Measurements from ENCODE around the gene LYPD4.
"Not testable (repeated sequence)": the region's sequence is repeated elsewhere in the genome, so short reads cannot be mapped to it uniquely, and the experiment has no call there.

LYPD4 gene

GRCh38 chr19:41879670-41880328, 35.3 kb upstream of the LYPD4 start:
- Histone ChIP-seq H3K4me1 (ENCODE audit: insufficient read depth, low read length) (peaks cover 8% of the 10 kb centered on the region; the same call in 1 of the 2 replicates), H3K9ac (ENCODE audit: low read depth, low read length) (no peak overlapping the region)

GRCh38 chr19:41879080-41879479, 34.6 kb upstream of the LYPD4 start:
- Histone ChIP-seq H3K36me3 (ENCODE audit: insufficient read depth, low read length) (no peaks in the 10 kb centered on the region), H3K9me3 (ENCODE audit: control insufficient read depth, insufficient read depth, low read length) (no peaks in the 10 kb centered on the region), H3K9ac (ENCODE audit: low read depth, low read length) (no peak overlapping the region), H3K4me1 (ENCODE audit: insufficient read depth, low read length) (peaks cover 8% of the 10 kb centered on the region; the same call in 1 of the 2 replicates)

More at GRCh38 chr19:41879670-41880328, 35.3 kb upstream of the LYPD4 start:
- H3K36me3 ChIP-seq (ENCODE audit: insufficient read depth, low read length) = no peaks in the 10 kb centered on the region
- H3K9me3 ChIP-seq (ENCODE audit: control insufficient read depth, insufficient read depth, low read length) = no peaks in the 10 kb centered on the region

GRCh38 chr19:41877916-41878905, 33.7 kb upstream of the LYPD4 start:
- Histone ChIP-seq H3K36me3 (ENCODE audit: insufficient read depth, low read length) (no peaks in the 10 kb centered on the region), H3K4me1 (ENCODE audit: insufficient read depth, low read length) (peaks cover 8% of the 10 kb centered on the region; the same call in 1 of the 2 replicates), H3K9me3 (ENCODE audit: control insufficient read depth, insufficient read depth, low read length) (no peaks in the 10 kb centered on the region), H3K9ac (ENCODE audit: low read depth, low read length) (no peak overlapping the region)

- Histone ChIP-seq H3K36me3 (ENCODE audit: insufficient read depth, low read length) (no peaks in the 10 kb centered on the region), H3K9ac (ENCODE audit: low read depth, low read length) (no peak within 1 kb of the TSS), H3K4me1 (ENCODE audit: insufficient read depth, low read length) (peaks cover 8% of the 10 kb centered on the region; the same call in 1 of the 2 replicates), H3K9me3 (ENCODE audit: control insufficient read depth, insufficient read depth, low read length) (no peaks in the 10 kb centered on the region)
These were observed 32.7 kb upstream of the LYPD4 start, which contains the start of gene CD79A for GRCh38 chr19:41876847-41877832. Gene CD79A (plus strand): TSS chr19:41877279. CDS start chr19:41877305, 26 bp downstream.

GRCh38 chr19:41875973-41876372, 31.5 kb upstream of the LYPD4 start:
- H3K4me1 ChIP-seq (ENCODE audit: insufficient read depth, low read length); H3K9ac ChIP-seq (ENCODE audit: low read depth, low read length); H3K36me3 ChIP-seq (ENCODE audit: insufficient read depth, low read length); H3K9me3 ChIP-seq (ENCODE audit: control insufficient read depth, insufficient read depth, low read length): not testable (repeated sequence)

GRCh38 chr19:41872775-41873647, 28.5 kb upstream of the LYPD4 start:
- H3K36me3 ChIP-seq (ENCODE audit: insufficient read depth, low read length) = peaks cover 20% of the 10 kb centered on the region
- no peaks in the 10 kb centered on the region for H3K9me3 ChIP-seq (ENCODE audit: control insufficient read depth, insufficient read depth, low read length)
- H3K9ac ChIP-seq (ENCODE audit: low read depth, low read length) = no peak overlapping the region
- peaks cover 8% of the 10 kb centered on the region; the same call in 1 of the 2 replicates for H3K4me1 ChIP-seq (ENCODE audit: insufficient read depth, low read length)

- peaks cover 23% of the 10 kb centered on the region for H3K36me3 ChIP-seq (ENCODE audit: insufficient read depth, low read length)
- H3K9me3 ChIP-seq (ENCODE audit: control insufficient read depth, insufficient read depth, low read length) = no peaks in the 10 kb centered on the region
- H3K9ac ChIP-seq (ENCODE audit: low read depth, low read length) = no peak overlapping the region
- H3K4me1 ChIP-seq (ENCODE audit: insufficient read depth, low read length) = peaks cover 3% of the 10 kb centered on the region; the same call in 1 of the 2 replicates
These were observed 27.9 kb upstream of the LYPD4 start for GRCh38 chr19:41872384-41872774.

- no peaks in the 10 kb centered on the region for H3K9me3 ChIP-seq (ENCODE audit: control insufficient read depth, insufficient read depth, low read length)
- no peaks in the 10 kb centered on the region for H3K4me1 ChIP-seq (ENCODE audit: insufficient read depth, low read length)
- no peak overlapping the region for H3K9ac ChIP-seq (ENCODE audit: low read depth, low read length)
These were observed 27.3 kb upstream of the LYPD4 start for GRCh38 chr19:41871573-41872383.

GRCh38 chr19:41870401-41870873, 26.0 kb upstream of the LYPD4 start:
- peaks cover 25% of the 10 kb centered on the region for H3K36me3 ChIP-seq (ENCODE audit: insufficient read depth, low read length)
- no peaks in the 10 kb centered on the region for H3K9me3 ChIP-seq (ENCODE audit: control insufficient read depth, insufficient read depth, low read length)
- H3K9ac ChIP-seq (ENCODE audit: low read depth, low read length) = no peak overlapping the region
- no peaks in the 10 kb centered on the region for H3K4me1 ChIP-seq (ENCODE audit: insufficient read depth, low read length)

More at GRCh38 chr19:41871573-41872383, 27.3 kb upstream of the LYPD4 start:
- H3K36me3 ChIP-seq (ENCODE audit: insufficient read depth, low read length) = peaks cover 23% of the 10 kb centered on the region

GRCh38 chr19:41869374-41869955, 25.0 kb upstream of the LYPD4 start:
- Histone ChIP-seq H3K36me3 (ENCODE audit: insufficient read depth, low read length) (peaks cover 35% of the 10 kb centered on the region), H3K9ac (ENCODE audit: low read depth, low read length) (no peak overlapping the region), H3K9me3 (ENCODE audit: control insufficient read depth, insufficient read depth, low read length) (no peaks in the 10 kb centered on the region), H3K4me1 (ENCODE audit: insufficient read depth, low read length) (no peaks in the 10 kb centered on the region)

- H3K9ac ChIP-seq (ENCODE audit: low read depth, low read length) = no peak overlapping the region
- no peaks in the 10 kb centered on the region for H3K9me3 ChIP-seq (ENCODE audit: control insufficient read depth, insufficient read depth, low read length)
- H3K36me3 ChIP-seq (ENCODE audit: insufficient read depth, low read length) = peaks cover 40% of the 10 kb centered on the region
- no peaks in the 10 kb centered on the region for H3K4me1 ChIP-seq (ENCODE audit: insufficient read depth, low read length)
These were observed 24.5 kb upstream of the LYPD4 start for GRCh38 chr19:41868989-41869300.
